IPS-18a (cell line): ENCODE measurements around the gene GRIN3A.

Source experiments
- H3K27ac ChIP-seq: one replicate; pipeline ENCODE4 v1.5.1; 2013; ENCODE audit warnings: low read length
- H3K27me3 ChIP-seq: one replicate; pipeline ENCODE4 v1.6.1; 2013; ENCODE audit warnings: mild to moderate bottlenecking, low read length; ENCODE audit not compliant: control insufficient read depth, insufficient read depth
- H3K36me3 ChIP-seq: one replicate; pipeline ENCODE4 v1.6.1; 2013; ENCODE audit warnings: low read depth, low read length; ENCODE audit not compliant: control insufficient read depth
- H3K4me1 ChIP-seq: one replicate; pipeline ENCODE4 v1.6.1; 2013; ENCODE audit warnings: low read depth, low read length; ENCODE audit not compliant: control insufficient read depth
- H3K4me3 ChIP-seq: one replicate; pipeline ENCODE4 v1.5.1; 2013; ENCODE audit warnings: low read length
- H3K9ac ChIP-seq: one replicate; pipeline ENCODE4 v1.6.1; 2013; ENCODE audit warnings: mild to moderate bottlenecking, low read length, moderate library complexity
- H3K9me3 ChIP-seq: one replicate; pipeline ENCODE4 v1.6.1; 2013; ENCODE audit warnings: low read depth, low read length; ENCODE audit not compliant: control insufficient read depth

The GRIN3A gene

DNA sequence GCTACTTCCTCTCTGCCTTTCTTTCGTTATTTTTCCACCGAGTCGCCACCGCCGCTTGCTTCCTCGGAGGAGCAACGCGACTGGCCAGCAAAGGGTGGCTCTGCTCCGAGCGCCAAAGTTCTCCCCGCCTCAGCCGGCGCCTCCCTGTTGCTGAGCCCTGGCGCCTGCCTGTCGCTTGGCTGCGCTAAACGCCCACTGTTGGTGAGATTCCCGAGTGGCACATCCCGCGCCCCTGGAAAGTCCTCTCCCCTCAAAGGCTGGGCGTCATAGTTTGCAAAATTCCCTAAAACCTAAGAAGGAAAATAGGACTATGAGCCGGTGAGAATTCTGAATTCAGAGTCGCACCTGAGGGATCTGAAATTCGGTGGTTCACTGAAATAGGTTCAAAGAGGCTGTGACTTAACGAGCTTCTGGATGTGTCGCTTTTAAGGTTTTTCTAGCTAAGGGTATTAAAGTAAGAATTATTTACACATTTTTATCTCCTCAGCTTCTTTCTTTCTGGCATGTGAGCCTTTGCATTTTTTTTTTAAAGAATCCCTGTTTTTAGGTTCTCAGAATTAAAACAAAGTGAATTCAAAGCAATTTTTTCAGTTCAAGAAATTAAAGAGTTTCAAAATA is at the start of gene GRIN3A:
GRIN3A (minus strand) TSS at position 82 of the 618 bp plus-strand sequence. CDS start 668 bp downstream, outside the sequence.
- Histone ChIP-seq H3K9me3 (no peaks in the 10 kb centered on the region), H3K27me3 (peaks cover 62% of the 10 kb centered on the region), H3K4me1 (peaks cover 18% of the 10 kb centered on the region), H3K36me3 (no peaks in the 10 kb centered on the region), H3K9ac (no peak within 1 kb of the TSS), H3K27ac (no peak within 1 kb of the TSS), H3K4me3 (peak within 1 kb of the TSS; percentile 64)

DNA sequence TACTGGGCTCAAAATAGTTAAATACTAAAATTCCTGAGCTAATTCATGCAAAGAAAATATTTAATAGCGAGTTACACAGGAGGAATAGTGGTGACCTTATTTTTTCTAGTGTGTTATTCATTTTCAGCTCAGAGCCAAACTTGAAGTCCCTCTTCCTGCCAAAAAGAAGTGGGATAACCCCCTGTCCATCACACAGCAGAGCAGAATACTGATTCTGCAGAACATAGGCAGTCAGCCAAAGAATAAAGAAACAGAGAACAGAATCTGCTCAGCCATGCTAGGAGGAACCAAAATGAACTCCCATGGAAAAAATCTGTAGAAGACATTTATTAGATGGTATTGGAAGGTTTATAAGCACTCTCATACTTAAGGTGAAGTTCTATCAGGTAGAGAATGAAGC is 49.4 kb upstream of the GRIN3A start:
- H3K27me3 ChIP-seq: no peaks in the 10 kb centered on the region
- H3K4me3 ChIP-seq: no peak overlapping the region
- H3K36me3 ChIP-seq: no peaks in the 10 kb centered on the region
- no peaks in the 10 kb centered on the region for H3K9me3 ChIP-seq
- H3K9ac ChIP-seq: no peak overlapping the region
- H3K27ac ChIP-seq: no peak overlapping the region
- H3K4me1 ChIP-seq: no peaks in the 10 kb centered on the region

DNA sequence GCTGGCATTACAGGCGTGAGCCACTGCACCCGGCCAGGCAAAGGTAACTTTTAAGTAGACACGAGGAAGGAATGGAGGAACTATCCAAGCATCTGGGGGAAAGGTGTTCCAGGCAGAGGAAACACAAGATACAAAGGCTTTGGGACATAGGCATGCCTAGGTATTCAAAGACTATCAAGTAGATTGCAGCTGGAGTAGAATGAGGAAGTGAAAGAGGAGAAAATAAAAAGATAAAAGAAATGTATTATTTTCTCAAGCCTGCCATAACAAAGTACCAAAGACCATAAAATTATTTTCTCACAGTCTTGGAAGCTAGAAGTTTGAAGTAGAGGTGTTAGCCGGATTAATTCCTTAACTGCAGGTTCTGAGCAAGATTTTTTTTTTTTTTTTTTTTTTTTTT is 39.9 kb upstream of the GRIN3A start:
- Histone ChIP-seq H3K9me3 (no peaks in the 10 kb centered on the region), H3K27ac (no peak overlapping the region), H3K9ac (no peak overlapping the region), H3K27me3 (no peaks in the 10 kb centered on the region), H3K36me3 (no peaks in the 10 kb centered on the region), H3K4me1 (no peaks in the 10 kb centered on the region), H3K4me3 (no peak overlapping the region)

DNA sequence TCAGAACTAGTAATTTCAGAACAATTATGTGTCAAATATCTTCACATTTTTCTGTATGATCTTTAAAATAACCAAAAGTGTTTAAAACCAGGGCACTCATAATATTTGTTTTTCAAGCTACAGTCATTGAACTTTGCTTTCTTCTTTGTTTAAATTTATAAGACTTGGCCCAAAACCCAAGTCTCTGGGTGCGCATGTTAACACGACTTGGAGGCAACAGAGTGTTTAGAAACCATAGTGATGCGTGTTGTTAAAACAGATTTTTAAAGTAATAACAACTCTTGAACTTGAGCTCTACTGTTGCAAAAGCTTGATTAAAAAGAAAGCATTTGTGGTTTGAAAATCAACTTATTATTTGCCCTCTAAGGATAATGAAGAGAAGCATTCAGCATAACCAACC is 26.0 kb upstream of the GRIN3A start:
- Histone ChIP-seq H3K9ac (no peak overlapping the region), H3K9me3 (no peaks in the 10 kb centered on the region), H3K27ac (no peak overlapping the region), H3K36me3 (no peaks in the 10 kb centered on the region), H3K4me3 (no peak overlapping the region), H3K27me3 (no peaks in the 10 kb centered on the region), H3K4me1 (no peaks in the 10 kb centered on the region)

DNA sequence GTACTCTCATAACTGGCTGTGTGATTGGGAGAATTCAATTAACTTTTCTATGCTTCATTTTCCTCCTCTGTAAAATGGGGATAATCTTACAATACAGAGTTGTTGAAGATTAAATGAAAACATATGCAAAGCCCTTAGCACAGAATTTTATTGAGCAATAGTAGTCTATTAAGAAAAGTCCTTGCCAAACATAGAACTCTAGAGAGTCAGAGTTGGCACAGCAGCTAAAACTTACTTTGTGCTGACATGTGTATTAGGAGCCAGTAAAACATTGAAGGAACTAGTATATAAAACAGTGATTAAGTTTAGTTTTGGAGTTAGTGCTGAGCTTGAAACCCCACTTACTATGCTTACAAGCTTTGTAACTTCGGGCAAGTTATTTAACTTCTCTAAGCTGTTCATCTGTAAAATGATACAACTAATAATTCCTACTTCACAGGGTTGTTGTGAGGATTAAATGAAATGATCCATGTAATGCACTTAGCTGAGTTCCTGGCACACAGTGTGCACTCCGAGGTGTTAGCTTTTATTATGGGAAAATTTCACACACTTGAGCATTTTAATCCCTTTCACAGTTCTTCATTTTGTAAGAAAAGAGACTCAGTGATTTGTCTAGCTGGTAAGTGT is 20.0 kb upstream of the GRIN3A start:
- no peaks in the 10 kb centered on the region for H3K36me3 ChIP-seq
- no peak overlapping the region for H3K9ac ChIP-seq
- no peaks in the 10 kb centered on the region for H3K9me3 ChIP-seq
- H3K27me3 ChIP-seq: no peaks in the 10 kb centered on the region
- no peaks in the 10 kb centered on the region for H3K4me1 ChIP-seq
- no peak overlapping the region for H3K4me3 ChIP-seq
- no peak overlapping the region for H3K27ac ChIP-seq

DNA sequence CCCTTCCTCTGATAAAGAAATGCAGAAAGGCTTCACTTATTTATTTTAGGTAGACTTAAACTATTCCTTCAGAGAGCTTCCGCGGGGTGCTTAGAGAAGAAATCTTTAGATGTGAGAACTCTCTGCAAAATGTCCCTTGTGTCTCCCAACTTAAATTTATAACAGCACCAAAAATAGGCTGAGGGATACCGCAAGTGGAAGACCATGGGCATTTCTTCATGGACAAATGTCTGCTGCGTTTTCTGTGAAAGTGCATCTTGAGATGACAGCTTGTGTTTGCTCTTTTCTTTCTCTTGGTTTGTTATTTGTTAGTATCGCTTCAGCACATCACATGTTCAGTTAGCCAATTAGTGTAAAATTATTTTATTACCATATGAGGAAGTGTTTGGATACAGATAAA is 15.3 kb upstream of the GRIN3A start:
- H3K4me1 ChIP-seq: no peaks in the 10 kb centered on the region
- H3K36me3 ChIP-seq: no peaks in the 10 kb centered on the region
- H3K27ac ChIP-seq: no peak overlapping the region
- H3K9me3 ChIP-seq: no peaks in the 10 kb centered on the region
- no peak overlapping the region for H3K9ac ChIP-seq
- no peaks in the 10 kb centered on the region for H3K27me3 ChIP-seq
- no peak overlapping the region for H3K4me3 ChIP-seq

DNA sequence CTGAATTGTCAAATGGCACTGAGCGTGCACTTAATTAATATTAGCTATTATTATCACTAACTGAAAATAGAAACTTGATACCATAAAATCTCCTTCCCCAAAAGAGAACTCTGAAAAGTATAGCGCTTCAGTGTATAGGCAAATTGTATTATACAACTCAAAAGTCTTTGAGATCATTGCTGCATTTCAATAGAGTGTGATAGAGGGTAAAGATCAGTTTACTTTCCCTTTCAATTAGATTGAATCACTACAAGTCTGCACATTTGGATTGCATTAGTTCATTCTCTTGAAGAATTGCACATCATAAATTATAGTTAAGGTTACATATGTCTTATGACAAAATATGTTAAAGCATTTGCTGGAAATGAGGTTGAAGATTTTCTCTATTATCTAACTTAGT is 13.4 kb upstream of the GRIN3A start:
- no peak overlapping the region for H3K4me3 ChIP-seq
- H3K4me1 ChIP-seq: no peaks in the 10 kb centered on the region
- no peaks in the 10 kb centered on the region for H3K9me3 ChIP-seq

DNA sequence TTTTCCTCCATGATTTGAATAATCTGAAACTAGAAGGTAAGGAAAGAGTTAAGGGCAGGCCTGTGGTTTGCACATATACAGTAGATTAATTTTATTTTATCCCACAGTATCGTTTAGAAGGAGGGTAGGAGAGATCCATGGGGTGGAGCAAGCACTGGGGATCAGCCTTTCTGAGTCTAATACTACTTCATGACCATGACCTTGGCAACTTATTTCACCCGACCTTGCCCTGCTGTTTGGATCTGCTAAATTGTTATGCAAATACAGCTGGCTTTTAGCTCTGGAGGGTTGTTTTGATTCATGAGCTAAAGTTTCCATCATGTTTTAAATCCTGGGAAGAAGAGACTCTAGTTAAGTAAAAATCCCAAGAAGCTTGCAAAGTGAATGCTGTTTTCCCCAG is 864 bp upstream of the GRIN3A start:
- H3K9me3 ChIP-seq: no peaks in the 10 kb centered on the region
- H3K27me3 ChIP-seq: peaks cover 62% of the 10 kb centered on the region
- H3K4me1 ChIP-seq: peaks cover 18% of the 10 kb centered on the region
- H3K36me3 ChIP-seq: no peaks in the 10 kb centered on the region
- H3K4me3 ChIP-seq: no peak overlapping the region
- no peak overlapping the region for H3K9ac ChIP-seq
- H3K27ac ChIP-seq: no peak overlapping the region

More for the DNA sequence above, 13.4 kb upstream of the GRIN3A start:
- Histone ChIP-seq H3K36me3 (no peaks in the 10 kb centered on the region), H3K27me3 (no peaks in the 10 kb centered on the region), H3K27ac (no peak overlapping the region), H3K9ac (no peak overlapping the region)

DNA sequence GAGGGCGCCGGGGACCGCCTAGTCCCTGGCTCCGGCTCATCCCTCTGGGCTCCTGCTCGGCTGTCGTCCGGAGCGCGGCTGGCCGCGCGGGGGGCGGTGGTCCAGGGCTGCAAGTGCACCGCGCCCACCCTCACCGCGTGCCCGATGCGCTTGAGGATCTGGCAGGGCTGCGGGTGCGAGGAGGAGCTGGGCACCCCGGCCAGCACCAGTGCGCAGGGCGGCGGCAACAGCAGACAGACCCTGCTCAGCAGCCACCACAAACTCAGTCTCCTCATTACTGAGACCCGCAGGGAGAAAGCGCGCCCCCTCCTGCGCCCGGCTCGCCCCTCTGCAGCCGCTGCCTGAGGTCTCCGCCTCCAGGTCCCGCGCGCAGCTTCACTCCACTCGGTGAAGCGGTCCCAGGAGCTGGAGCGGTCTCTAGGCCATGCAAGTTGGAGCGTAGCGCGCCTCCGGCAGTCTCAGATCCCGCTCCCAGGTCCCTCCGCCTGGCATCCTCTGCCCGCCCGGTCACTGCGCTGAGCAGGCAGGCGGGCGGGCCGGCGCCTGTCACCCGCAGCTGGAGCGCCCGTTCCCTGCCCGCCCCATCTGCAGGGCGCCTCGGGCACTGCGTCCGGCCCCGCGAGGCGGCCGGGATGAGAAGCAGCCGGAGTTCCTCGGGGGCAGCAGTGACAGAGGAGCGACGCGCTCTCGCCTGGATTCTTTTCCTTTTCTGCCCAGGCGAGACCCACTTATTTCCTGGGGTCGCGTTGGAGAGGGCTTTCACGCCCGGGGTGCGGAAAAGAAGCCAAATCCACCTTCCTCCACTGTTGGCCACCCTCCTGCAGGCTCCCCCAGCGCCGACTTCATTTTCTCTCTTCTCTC is 512 bp downstream of the GRIN3A start:
- H3K4me1 ChIP-seq: peaks cover 18% of the 10 kb centered on the region

DNA sequence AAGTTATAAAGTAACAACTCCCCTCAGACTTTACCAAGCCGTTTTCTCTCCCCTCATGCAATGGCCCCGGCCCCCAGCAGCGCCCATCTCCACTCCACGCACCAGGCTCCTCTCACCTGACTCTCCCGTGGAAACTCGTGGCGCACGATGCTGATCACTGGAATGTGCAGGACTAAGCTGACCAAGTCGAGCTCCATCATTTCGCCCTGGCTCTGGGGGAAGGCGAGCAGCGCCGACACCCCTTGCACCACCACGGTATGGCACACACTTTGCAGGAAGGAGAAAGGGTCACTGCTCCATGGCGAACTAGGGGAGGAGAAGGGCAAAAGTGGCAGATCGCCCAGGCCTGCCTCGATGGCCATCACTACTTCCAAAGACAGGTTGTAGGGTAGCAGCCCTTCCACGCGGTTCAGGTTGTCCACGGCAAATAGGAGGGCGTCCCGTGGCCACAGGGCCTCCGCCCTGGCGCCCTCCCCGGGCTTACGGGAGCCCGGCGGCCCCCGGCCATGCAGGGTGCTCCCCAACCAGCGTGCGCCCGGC is 1.2 kb downstream of the GRIN3A start:
- H3K27me3 ChIP-seq: peaks cover 62% of the 10 kb centered on the region
- no peaks in the 10 kb centered on the region for H3K36me3 ChIP-seq
- peak overlapping the region; percentile 64 for H3K4me3 ChIP-seq
- peaks cover 18% of the 10 kb centered on the region for H3K4me1 ChIP-seq
- no peaks in the 10 kb centered on the region for H3K9me3 ChIP-seq
- no peak overlapping the region for H3K27ac ChIP-seq
- no peak overlapping the region for H3K9ac ChIP-seq

More for the DNA sequence above, 512 bp downstream of the GRIN3A start:
- H3K27me3 ChIP-seq: peaks cover 62% of the 10 kb centered on the region
- no peaks in the 10 kb centered on the region for H3K36me3 ChIP-seq
- no peaks in the 10 kb centered on the region for H3K9me3 ChIP-seq
- H3K27ac ChIP-seq: no peak overlapping the region
- peak overlapping the region; percentile 64 for H3K4me3 ChIP-seq
- no peak overlapping the region for H3K9ac ChIP-seq

DNA sequence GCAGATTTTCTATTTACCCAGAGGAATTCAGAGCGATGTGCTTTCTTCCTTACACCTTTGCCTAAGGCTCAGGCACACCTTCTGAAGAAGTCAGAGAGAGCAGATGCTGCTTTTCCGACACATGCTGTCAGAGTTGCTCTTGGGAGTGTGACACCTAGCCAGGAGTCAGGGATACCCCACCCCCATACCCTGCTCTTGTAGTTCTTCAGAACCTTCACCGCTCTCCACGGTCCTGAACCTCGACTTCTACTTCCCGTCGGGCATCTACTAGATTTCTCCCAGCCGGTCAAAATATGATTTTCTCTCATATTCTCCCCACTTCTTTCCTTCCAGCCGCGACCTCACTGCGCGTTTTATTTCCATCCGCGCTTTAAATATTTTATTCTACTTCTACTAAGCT is 1.7 kb downstream of the GRIN3A start:
- peaks cover 18% of the 10 kb centered on the region for H3K4me1 ChIP-seq
- H3K36me3 ChIP-seq: no peaks in the 10 kb centered on the region
- no peak overlapping the region for H3K9ac ChIP-seq
- no peak overlapping the region for H3K27ac ChIP-seq
- no peaks in the 10 kb centered on the region for H3K9me3 ChIP-seq
- H3K4me3 ChIP-seq: no peak overlapping the region
- peaks cover 62% of the 10 kb centered on the region for H3K27me3 ChIP-seq
